ENCODE data around the gene IL19. TPM values are rescaled to one million over a fixed set of nuclear protein-coding genes. Genes with fewer than 3 reads are reported as not detected.

IL19 gene
- total RNA-seq, 1 donor from 2014 or later: not detected

DNA sequence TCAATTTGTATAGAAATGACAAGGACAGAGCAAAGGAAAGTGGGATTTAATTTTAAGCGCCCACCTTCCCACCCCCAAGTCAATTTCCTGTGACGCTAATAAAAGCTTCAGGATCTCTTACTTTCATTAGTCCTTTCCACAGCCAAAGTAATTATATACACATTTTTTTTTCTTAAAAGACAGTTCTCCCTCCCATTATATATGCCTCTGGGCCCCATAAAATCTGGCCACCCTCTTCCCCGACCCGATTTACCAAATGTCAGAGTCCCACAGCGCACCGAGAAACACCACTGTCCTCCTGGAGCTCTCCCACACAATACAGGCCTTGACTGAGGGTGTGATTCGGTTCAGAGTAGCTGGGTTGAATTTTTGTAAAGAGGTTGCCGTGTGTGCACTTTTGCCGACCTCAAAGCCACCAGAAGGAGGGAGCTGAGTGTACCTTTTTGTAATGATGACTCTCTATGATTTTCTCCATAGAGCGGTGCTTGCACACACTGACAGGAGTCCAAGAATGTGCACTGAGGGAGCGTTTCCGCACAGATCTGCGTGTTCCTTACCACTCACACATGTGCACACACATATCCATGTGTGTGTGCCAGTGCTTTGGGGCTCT, 27.9 kb downstream of the IL19 start:
- DNase-seq (ENCODE audit: low read depth, low spot score): no peak

GRCh38 chr1:206799311-206799710, 28.7 kb downstream of the IL19 start:
- DNase-seq (ENCODE audit: low read depth, low spot score): no peak

- no peak for DNase-seq (ENCODE audit: low read depth, low spot score)
Observed at GRCh38 chr1:206800411-206800810, 29.8 kb downstream of the IL19 start.

GRCh38 chr1:206800891-206801290, 30.3 kb downstream of the IL19 start:
- DNase-seq (ENCODE audit: low read depth, low spot score): no peak

GRCh38 chr1:206801467-206801866, 30.9 kb downstream of the IL19 start:
- no peak for DNase-seq (ENCODE audit: low read depth, low spot score)

- no peak for DNase-seq (ENCODE audit: low read depth, low spot score)
Observed at GRCh38 chr1:206802401-206802800, 31.8 kb downstream of the IL19 start.

- DNase-seq (ENCODE audit: low read depth, low spot score): no peak
Observed at GRCh38 chr1:206803221-206803730, 32.7 kb downstream of the IL19 start.

DNA sequence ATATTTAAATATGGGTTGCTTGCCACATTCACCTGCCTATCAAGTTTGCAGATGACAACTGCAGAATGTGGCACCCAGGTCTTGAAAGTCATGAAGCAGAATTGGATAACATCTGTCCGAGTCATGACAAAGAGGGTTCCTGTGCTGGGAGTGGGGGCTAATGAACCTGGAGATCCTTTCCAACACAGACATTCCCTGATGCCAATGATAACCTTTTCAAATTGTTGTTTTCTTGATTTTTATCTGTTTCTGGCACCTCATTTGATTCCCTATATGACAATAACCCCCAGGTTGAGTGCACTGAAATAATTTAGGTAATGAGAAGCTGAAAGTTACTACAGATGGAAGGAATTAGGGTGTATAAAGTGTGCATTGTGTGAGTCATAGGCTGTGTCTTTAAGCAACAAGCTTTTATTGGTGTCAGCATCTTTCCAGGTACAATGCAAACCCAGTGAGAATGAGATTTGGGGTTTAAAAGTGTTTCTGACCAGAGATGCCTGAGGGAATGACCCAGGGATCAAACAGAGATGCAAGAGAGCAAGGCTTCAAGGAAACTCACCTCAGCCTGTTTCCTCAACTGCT, 33.7 kb downstream of the IL19 start:
- no peak for DNase-seq (ENCODE audit: low read depth, low spot score)

DNA sequence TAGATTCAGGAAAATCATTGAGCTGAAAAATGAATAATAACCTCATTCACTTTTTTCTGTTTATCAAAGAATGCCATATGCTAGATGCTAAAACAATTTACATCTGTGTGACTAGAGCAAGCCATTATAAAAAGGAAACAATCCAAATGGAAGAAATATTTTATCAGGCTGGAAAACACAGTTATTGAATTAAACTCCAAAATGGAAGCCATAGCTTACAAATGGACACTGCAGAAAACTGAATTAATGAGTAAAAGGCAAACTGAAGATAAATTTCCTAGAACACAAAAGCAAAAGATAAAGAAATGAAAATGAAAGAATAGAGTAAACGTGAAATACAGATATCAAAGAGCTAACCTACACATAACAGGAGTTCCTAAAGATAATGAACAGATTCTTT, 34.8 kb downstream of the IL19 start:
- DNase-seq (ENCODE audit: low read depth, low spot score): no peak

DNA sequence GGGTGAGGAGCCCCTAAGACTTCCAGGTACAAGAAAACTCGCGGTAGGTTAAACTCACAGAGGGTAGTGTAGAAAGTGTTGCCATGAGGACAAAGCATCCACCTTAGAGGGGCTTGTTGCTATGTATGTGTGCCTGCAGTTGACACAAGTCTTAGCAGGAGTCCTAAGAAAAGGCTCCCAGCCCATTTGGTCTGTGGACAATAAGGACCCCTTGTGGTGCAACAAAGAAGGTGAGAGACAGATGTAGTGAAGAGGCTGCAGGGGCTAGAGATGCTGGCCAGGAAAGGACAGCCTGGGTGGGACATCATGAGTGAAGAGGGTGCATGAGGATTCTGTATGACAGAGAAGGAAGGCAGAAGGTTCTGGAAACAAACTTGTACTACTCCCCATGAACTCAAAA, 38.0 kb downstream of the IL19 start:
- no peak for DNase-seq (ENCODE audit: low read depth, low spot score)

- DNase-seq (ENCODE audit: low read depth, low spot score): no peak
Observed at GRCh38 chr1:206809504-206810084, 39.0 kb downstream of the IL19 start.

- DNase-seq (ENCODE audit: low read depth, low spot score): no peak
Observed at GRCh38 chr1:206812471-206812870, 41.9 kb downstream of the IL19 start.

- no peak for DNase-seq (ENCODE audit: low read depth, low spot score)
Observed at GRCh38 chr1:206814716-206815341, 44.3 kb downstream of the IL19 start.

DNA sequence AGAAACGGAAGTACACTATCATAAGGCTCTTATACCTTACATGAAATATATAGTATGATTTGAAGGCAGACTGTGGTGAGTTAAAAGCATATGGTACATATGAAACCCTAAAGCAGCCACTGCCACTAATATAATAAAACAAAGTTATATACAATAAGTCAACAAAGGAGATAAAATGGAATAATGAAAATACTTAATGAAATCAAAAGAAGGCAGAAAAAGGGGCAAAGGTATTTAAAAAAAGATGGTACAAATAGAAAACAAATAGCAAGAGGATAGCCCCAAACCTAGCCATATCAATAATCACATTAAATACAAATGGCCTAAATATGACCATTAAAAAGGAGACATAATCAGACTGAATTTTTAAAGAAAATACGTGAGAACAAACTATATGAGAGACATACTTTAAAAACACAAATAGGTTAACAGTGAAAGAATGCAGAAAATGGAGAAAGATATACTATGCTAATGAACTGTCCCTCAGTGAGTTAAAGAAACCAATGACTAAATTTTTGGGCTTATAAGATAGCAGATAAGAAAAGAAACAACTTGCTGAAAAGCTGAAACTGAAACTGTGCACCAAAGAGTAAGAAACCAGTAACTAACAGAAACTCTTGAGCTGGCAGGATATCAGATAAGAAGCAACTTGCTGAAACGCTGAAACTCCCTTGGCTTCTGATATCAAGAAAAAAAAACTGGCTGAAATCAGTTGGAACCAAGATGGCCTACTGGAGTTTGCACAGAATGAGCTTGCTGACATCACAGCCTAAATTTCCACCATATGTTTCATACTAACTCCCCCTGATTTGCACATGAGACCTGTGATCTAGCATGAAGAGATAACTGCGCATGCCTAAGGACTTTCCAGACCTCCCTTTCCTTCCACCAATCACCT, 46.1 kb downstream of the IL19 start:
- no peak for DNase-seq (ENCODE audit: low read depth, low spot score)

DNA sequence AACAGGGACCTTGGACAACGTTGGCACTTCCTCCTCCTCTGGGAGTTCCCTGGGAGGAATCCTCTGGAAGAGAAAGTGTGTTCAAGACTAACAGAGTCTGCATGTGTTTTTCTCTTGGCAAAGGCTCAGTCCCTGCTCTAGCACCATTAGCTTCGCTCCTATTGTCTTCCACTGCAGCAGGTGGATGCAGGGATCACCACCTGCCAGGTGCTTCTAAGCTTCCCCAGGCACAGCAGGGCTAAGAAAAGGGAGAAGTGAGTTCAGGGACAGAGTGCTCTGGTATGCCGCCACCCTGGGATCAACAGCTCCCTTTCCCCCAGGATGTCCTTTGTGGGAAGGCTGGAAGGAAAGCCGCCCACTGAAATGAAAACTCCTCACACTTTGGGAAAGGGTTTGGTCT, 50.9 kb downstream of the IL19 start:
- no peak for DNase-seq (ENCODE audit: low read depth, low spot score)

GRCh38 chr1:206823727-206824126, 53.2 kb downstream of the IL19 start:
- no peak for DNase-seq (ENCODE audit: low read depth, low spot score)

- no peak for DNase-seq (ENCODE audit: low read depth, low spot score)
Observed at GRCh38 chr1:206824331-206824730, 53.8 kb downstream of the IL19 start.

DNA sequence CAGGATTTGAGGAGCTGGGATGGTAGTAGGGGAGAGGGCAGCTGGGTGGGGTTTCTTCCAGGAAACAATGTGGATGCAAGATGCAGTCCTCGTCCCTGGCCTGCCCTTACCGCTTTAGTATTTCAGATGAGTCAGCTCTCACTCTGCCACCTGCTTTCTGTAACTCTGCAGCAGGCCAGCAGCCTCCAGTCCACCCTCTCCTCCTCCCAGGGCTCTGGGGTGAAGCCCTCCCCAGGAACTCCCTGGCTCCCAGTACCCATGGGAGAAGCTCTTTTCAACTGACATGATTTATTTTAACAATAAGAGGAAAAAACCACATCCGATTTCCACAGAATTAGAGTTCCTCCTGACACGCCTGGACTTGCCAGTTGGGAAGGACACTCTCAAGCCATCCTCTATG, 55.8 kb downstream of the IL19 start:
- DNase-seq (ENCODE audit: low read depth, low spot score): no peak

DNA sequence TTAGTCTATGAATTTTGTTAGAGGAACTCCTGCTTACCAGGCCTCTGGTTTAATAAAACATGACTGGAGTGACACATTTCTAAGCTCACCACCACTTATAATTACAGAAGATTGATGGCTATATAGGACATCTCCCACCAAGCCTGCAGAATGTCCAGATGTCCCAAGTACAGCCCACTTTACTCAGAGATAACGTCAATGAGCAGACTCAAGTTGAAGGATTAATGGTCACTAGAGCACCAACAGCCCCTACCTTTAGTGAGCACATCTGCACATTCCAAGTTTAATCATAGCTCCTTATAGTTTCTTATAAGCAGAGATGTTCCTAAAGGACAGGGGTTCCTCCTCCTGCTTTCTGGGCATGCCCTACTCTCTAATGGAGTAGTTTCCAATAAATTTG, 57.5 kb downstream of the IL19 start:
- no peak for DNase-seq (ENCODE audit: low read depth, low spot score)

- no peak for DNase-seq (ENCODE audit: low read depth, low spot score)
Observed at GRCh38 chr1:206828765-206829164, 58.2 kb downstream of the IL19 start.

- no peak for DNase-seq (ENCODE audit: low read depth, low spot score)
Observed at GRCh38 chr1:206829282-206829681, 58.7 kb downstream of the IL19 start.

GRCh38 chr1:206829875-206830274, 59.3 kb downstream of the IL19 start:
- no peak for DNase-seq (ENCODE audit: low read depth, low spot score)

Data from pulmonary artery endothelial cell (primary cell).